D341Med (cell line): ENCODE results near the gene ANXA8.
"Not testable (repeated sequence)": the region's sequence is repeated elsewhere in the genome, so short reads cannot be mapped to it uniquely, and the experiment has no call there.

Experiments used
- DNase-seq: peaks from one replicate; pipeline ENCODE4 v3.0.0; 2012; ENCODE audit warnings: low spot score

Gene ANXA8

DNA sequence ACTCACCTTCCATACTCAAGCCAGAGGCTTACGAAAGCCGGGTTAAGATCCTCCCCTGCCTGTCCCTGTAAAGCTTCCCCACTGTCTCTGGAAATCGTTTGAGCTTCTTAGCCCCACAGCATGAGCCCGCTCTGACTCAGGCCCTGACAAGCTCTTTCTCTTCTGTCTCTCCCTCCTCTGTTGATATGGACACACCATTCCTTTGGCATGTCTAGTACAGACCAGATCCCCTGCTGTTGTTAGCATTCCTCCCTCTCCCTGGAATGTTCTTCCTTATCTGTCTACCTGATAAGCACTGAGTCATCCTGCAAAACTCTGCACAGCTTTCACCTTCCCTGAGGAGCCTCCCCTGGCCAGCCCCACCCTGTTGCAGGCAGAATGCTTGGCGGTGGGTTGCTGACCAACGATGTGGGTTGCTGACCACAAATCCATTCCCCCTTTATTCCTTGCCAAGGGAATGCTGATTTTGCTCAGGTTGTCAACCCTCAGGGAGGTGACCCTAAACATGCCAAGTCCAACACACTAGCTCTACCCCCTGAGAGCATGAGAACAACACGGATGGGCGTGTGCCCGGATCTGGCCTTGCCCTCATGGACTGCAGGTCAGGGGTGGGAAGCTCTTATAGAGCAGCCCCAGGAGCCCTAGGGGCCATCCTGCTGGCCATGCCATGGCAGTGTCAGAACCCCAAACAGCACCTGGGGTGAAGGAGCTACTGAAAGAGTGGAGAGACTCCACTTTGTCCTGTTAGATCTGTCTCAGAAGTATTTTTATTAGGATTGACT is 21.1 kb downstream of the ANXA8 start:
- not testable (repeated sequence) for DNase-seq

DNA sequence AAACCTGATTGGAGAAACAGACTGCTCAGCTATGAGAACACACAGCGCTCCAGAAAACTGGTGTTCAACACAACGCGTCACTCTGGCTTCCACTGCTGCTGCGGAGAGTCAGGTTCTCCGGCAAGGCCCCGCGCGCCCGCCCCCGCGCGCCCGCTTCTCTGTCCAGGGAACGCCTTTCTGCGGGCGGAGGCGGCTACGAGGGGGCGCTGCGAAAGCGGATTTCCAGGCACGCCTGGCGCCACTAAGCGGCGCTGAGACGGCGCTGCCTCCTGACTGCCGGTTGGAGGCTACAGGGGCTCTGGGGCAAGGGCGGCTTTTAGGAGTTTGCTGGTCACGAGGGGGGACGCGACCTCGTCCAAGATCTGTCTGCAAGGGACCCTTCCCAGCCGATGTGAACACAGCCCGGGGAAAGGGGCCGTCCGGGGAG is 22.6 kb downstream of the ANXA8 start:
- not testable (repeated sequence) for DNase-seq

DNA sequence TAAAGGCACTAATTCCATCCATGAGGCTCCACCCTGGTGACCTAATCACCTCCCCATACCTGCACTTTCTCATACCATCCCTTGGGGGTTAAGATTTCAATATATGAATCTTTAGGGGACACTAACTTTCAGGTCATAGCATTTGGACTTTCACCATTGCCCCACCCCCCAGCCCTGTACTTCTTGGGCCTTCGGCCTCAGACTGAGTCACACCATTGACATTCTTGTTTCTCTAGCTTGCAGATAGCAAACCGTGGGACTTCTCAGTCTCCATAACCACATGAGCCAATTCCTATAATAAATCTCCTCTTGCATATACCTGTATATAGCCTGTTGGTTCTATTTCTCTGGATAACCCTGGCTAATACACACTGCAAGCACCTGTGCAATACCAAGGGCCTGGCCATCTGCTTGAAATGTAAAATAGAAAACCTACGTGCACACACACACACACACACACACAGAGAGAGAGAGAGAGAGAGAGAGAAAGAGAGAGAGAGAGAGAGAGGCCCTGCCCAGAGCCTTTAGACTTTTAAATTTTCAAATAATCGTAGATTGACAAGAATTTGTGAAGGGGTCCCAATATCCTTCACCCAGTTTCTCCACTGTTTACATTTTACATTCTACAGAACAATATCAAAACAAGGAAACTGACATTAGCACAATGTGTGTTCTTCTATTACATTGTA is 25.3 kb downstream of the ANXA8 start:
- DNase-seq, result no peak

DNA sequence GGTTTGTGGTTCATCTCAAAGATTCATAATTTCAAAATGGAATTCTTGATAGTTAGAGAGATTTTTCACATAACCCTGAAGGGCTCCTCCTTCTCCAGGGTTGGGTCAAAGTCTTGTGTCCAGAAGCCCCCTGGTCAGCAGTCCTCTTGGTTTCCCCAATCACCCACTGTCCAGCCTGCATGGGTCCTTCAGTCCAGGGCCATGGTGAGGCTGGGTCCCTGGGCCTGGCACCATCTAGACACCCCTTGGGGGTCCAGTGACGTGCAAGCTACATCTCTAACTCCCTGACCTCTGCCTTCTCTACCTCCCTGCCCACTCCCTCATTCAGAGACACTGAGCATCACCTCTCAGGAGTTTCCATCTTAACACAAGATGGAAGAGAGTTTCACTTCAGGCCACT is 26.1 kb downstream of the ANXA8 start:
- no peak for DNase-seq

GRCh38 chr10:47457528-47457820 is 26.4 kb downstream of the ANXA8 start:
- no peak for DNase-seq

GRCh38 chr10:47456794-47457527 is 27.0 kb downstream of the ANXA8 start:
- peak; percentile 18 for DNase-seq

- DNase-seq, result peak; percentile 20
Measured at GRCh38 chr10:47456079-47456785, 27.7 kb downstream of the ANXA8 start.

DNA sequence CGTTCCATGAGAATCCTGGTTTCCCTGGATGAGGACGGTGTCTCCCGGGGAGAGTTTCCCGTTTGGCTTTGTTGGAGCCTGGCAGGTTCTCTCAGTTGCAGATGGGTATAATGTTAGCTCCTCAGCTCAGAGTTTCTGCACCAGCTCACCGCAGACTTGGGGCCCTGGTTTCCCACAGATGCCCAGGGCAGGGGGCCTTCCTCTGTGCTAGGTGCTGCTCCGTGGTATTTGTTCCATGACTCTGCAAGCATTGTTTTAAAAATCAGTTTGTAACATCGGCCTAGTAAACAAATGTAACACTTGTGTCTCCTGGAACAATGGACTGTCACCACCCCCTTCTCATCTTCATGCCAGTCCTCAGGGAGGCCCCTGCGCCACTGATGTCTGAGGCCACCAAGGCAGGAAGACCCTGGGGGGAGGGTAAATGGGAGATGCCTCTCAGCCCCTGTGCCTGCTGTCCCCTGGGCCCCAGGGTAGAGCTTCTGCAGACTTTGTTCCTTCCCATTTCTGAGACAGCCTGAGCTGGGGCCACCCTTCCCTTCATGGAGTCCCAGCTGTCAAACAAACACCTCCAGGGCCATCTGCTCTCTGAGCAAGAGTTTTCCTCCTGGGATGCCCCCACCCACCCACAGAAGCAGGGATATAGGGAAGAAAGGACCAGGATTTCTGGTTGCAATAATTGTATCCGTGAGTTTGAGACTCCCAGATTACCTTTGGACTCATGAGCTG is 28.4 kb downstream of the ANXA8 start:
- not testable (repeated sequence) for DNase-seq

DNA sequence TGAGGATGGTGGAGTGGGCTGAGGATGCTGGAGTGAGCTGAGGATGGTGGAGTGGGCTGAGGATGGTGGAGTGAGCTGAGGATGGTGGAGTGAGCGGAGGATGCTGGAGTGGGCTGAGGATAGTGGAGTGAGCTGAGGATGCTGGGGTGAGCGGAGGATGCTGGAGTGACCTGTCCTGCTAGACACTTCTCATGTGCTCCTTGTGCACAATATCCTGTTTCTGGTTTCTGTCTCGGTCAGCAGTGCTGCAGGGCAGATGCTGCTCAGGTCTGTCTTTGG is 29.2 kb downstream of the ANXA8 start:
- peak; percentile 15 for DNase-seq

- peak; percentile 10 for DNase-seq
Measured at GRCh38 chr10:47454008-47454779, 29.7 kb downstream of the ANXA8 start.

DNA sequence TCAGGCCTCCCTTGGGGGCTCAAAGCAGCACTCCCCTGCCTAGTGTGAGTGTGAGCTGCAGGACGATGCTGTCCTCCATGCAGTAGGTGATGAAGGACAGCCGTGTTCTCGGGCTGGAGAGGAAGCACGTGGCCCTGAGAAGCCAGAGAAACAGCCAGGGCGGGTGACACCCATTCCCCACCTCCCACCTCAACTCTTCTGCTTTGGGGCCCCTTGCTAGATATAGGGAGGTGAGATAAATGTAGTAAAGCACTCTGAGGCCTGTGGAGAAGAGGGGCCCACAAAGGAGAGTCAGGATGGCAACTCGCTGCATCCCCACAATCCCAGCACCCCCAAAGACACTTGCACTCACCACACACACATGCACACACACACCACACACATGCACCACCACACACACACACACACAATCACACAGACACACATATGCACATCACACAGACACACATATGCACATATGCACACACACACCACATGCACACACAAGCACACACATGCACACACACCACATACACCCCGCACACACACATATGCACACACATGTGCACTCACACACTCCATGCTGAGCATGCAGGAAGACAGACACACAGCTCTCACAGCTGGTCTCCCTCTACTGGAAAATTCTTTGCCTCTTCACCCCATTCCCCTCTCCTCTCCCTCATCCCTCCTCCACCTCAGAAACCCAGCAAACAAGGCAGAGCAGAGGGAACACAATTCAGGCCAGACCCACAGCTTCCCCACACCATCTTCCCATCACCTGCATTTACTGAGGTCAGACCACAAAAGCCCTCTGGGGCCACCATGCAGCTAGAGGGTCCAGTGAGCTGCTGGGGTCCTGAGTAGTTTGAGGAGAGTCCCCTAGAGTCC is 30.5 kb downstream of the ANXA8 start:
- DNase-seq, result peak; percentile 33

DNA sequence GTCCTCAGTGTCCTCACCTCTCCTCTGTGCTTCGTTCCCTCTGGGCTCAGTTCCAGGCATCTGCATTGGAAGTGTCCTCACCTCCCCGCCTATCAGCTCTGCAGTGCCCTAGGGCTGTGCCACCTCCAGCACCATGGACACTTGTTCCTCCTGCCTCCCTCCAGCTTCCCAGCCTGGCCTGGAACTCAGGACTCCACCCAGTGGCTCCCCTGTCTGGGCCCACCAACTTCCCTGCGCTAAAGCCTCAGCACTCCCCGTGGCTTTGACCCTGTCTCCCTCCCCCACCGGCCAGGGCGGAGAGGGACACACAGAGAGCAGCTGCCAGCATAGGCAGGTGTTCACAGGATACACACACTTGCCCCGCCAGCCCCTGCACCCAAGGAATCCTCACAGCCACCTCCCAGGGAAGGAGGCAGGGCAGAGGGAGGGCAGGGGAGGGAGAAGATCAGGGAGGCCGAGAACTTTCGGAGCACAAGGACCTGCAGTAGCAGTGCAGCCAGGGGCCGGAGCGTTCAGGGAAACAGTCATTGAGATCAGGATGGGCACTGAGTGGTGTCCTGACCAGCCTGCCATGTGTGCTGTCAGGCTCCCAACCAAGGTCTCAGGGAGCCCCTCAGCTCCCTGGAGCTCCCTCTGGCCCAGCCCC is 31.3 kb downstream of the ANXA8 start:
- peak; percentile 33 for DNase-seq

GRCh38 chr10:47451998-47452494 is 31.9 kb downstream of the ANXA8 start:
- peak; percentile 29 for DNase-seq

GRCh38 chr10:47451273-47451997 is 32.5 kb downstream of the ANXA8 start:
- peak; percentile 30 for DNase-seq

DNA sequence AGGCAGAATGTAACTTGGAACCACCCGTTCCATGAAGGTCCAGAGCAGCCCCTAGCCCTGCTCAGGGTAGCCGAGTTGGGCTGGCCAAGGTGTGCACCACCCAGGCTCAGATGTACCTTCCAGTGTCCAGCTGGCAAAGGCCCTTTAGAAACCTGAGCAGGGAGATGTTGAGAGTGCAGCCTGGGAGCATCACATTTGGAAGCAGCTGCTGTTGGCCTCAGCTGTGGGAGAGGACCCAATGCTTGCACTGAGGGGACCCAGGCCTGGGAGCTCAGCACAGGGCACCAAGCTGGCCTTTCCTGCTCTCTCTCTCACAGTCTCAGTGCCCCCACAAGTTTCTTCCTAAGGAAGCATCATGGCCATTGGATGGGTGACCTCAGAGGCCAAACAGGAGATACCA is 33.5 kb downstream of the ANXA8 start:
- DNase-seq, result peak; percentile 16

DNA sequence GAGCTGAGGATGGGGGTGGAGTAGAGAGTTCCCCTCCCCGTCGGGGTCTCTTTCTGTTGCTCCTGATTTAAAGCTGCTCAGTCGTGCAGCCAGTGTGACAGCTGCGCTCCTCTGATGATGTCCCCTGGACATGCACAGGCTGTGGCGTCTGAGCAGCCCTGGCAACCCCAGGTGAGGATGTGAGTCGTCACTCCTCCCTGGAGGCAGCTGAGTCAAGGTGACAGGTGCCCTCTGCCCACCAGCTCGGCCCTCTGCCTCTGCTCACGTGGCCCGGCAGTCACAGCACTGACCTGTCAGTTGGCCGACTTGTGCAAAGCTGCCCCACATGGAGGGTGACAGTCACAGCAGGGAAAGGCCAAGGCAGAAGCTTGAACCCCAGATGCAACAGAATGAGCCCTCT is 33.9 kb downstream of the ANXA8 start:
- DNase-seq, result no peak

GRCh38 chr10:47449102-47449978 is 34.6 kb downstream of the ANXA8 start:
- DNase-seq, result peak; percentile 26

GRCh38 chr10:47447705-47448104 is 36.2 kb downstream of the ANXA8 start:
- peak; percentile 9 for DNase-seq
